Activated CD4-positive, alpha-beta T cell treated with anti-CD3 and anti-CD28 coated beads for 36 hours (primary cell): Measurements from ENCODE around the gene VPS9D1. TPM values are rescaled to one million over a fixed set of nuclear protein-coding genes. Genes with fewer than 3 reads are reported as not detected.
"Not testable (repeated sequence)": the region's sequence is repeated elsewhere in the genome, so short reads cannot be mapped to it uniquely, and the experiment has no call there.

Source experiments
- ATAC-seq: fragments of 200-7000 bp; cut with Tn5 transposase; one replicate; pipeline ENCODE4 v1.10.0; 2021; ENCODE audit warnings: mild to moderate bottlenecking, moderate library complexity
- CTCF ChIA-PET: fragments of 350-600 bp; sonication (Branson Sonifier 250); formaldehyde crosslinking; loops from one replicate; lab custom pipeline; 2021; ENCODE audit warnings: antibody characterized with exemption; lab: Charles Lee
- POLR2A ChIA-PET: fragments of 350-600 bp; sonication (Branson Sonifier 250); formaldehyde crosslinking; loops from one replicate; lab custom pipeline; 2021; ENCODE audit warnings: antibody characterized with exemption, inconsistent platforms; lab: Charles Lee
- DNase-seq: peaks from one replicate; pipeline ENCODE4 v3.0.0-alpha.2; 2020
- H3K27ac Mint-ChIP-seq: one replicate; pipeline ENCODE4 v1.8.0; 2021; ENCODE audit warnings: mixed read lengths
- H3K27me3 Mint-ChIP-seq: one replicate; pipeline ENCODE4 v1.8.0; 2021; ENCODE audit warnings: mixed read lengths
- H3K36me3 Mint-ChIP-seq: one replicate; pipeline ENCODE4 v1.8.0; 2021; ENCODE audit warnings: low read depth, mixed read lengths
- H3K4me1 Mint-ChIP-seq: one replicate; pipeline ENCODE4 v1.8.0; 2021; ENCODE audit warnings: mixed read lengths
- H3K4me3 Mint-ChIP-seq: one replicate; pipeline ENCODE4 v1.8.0; 2021; ENCODE audit warnings: mild to moderate bottlenecking, moderate library complexity, mixed read lengths
- H3K9me3 Mint-ChIP-seq: one replicate; pipeline ENCODE4 v1.8.0; 2021; ENCODE audit warnings: low read depth, mixed read lengths
- intact Hi-C, 2 experiments: fragments of 100-400 bp; cut with DNase I in 1 of 2; cut with micrococcal nuclease in 1 of 2; formaldehyde crosslinking; loops; one replicate each; pipeline versions ENCODE4 v1.14.2 to v1.15.1; 2022 to 2024; cut with DNase I, micrococcal nuclease
- total RNA-seq, 2 experiments: library from RNA; stranded (reverse); gene quantifications; one replicate each; pipeline ENCODE4 v1.2.3, GENCODE V29; 2021

VPS9D1 gene
- total RNA-seq, 2 experiments from 2014 or later: 2.0 to 2.6 TPM

GRCh38 chr16:89691231-89691985 is 29.3 kb downstream of the VPS9D1 start:
- ChIA-PET POLR2A (no interaction called here), CTCF (no interaction called here)
- no peaks in the 10 kb centered on the region for H3K9me3 Mint-ChIP-seq
- ATAC-seq (no peak), DNase-seq (peak; percentile 3)
- H3K27ac Mint-ChIP-seq: no peak overlapping the region
- H3K4me3 Mint-ChIP-seq: no peak overlapping the region
- intact Hi-C loops: no loop called here
- peaks cover 11% of the 10 kb centered on the region for H3K4me1 Mint-ChIP-seq
- no peaks in the 10 kb centered on the region for H3K27me3 Mint-ChIP-seq
- H3K36me3 Mint-ChIP-seq: peaks cover 23% of the 10 kb centered on the region

- Mint-ChIP-seq H3K36me3 (peaks cover 23% of the 10 kb centered on the region), H3K27ac (no peak overlapping the region), H3K27me3 (no peaks in the 10 kb centered on the region), H3K4me1 (peaks cover 14% of the 10 kb centered on the region), H3K4me3 (no peak overlapping the region), H3K9me3 (no peaks in the 10 kb centered on the region)
- DNase-seq (peak; percentile 3), ATAC-seq (no peak)
- POLR2A ChIA-PET: no interaction called here
- CTCF ChIA-PET: interaction anchor here (2.2 kb wide), 1 partner anchor 10 kb away, joined by 13 read pairs; no protein-coding TSS in a partner anchor
- intact Hi-C loops: no loop called here
Observed at GRCh38 chr16:89690392-89690901, 30.3 kb downstream of the VPS9D1 start.

- POLR2A ChIA-PET, ATAC-seq, DNase-seq, H3K27ac Mint-ChIP-seq, H3K9me3 Mint-ChIP-seq, H3K27me3 Mint-ChIP-seq, intact Hi-C loops, H3K4me3 Mint-ChIP-seq: not testable (repeated sequence)
- H3K4me1 Mint-ChIP-seq: peaks cover 14% of the 10 kb centered on the region
- CTCF ChIA-PET: interaction anchor here (1.0 to 2.2 kb wide), 3 partner anchors 11 to 19 kb away, joined by 3 to 13 read pairs (median 4); no protein-coding TSS in a partner anchor
- H3K36me3 Mint-ChIP-seq: peaks cover 23% of the 10 kb centered on the region
Observed at GRCh38 chr16:89689621-89690020, 31.1 kb downstream of the VPS9D1 start.

GRCh38 chr16:89689142-89689541 is 31.6 kb downstream of the VPS9D1 start:
- H3K4me3 Mint-ChIP-seq: no peak overlapping the region
- no peaks in the 10 kb centered on the region for H3K9me3 Mint-ChIP-seq
- no peaks in the 10 kb centered on the region for H3K27me3 Mint-ChIP-seq
- ATAC-seq (no peak), DNase-seq (no peak)
- POLR2A ChIA-PET: no interaction called here
- H3K4me1 Mint-ChIP-seq: peaks cover 14% of the 10 kb centered on the region
- peaks cover 23% of the 10 kb centered on the region for H3K36me3 Mint-ChIP-seq
- H3K27ac Mint-ChIP-seq: no peak overlapping the region
- CTCF ChIA-PET: interaction anchor here (1.0 to 2.2 kb wide), 3 partner anchors 11 to 19 kb away, joined by 3 to 13 read pairs (median 4); no protein-coding TSS in a partner anchor
- intact Hi-C loops: no loop called here

GRCh38 chr16:89688395-89688794 is 32.3 kb downstream of the VPS9D1 start:
- CTCF ChIA-PET: interaction anchor here (0.7 to 2.2 kb wide), 3 partner anchors 11 to 18 kb away, joined by 3 to 13 read pairs (median 4); no protein-coding TSS in a partner anchor
- POLR2A ChIA-PET: no interaction called here
- no peaks in the 10 kb centered on the region for H3K9me3 Mint-ChIP-seq
- H3K27me3 Mint-ChIP-seq: no peaks in the 10 kb centered on the region
- intact Hi-C loops: no loop called here
- ATAC-seq (no peak), DNase-seq (no peak)
- peaks cover 14% of the 10 kb centered on the region for H3K4me1 Mint-ChIP-seq
- H3K4me3 Mint-ChIP-seq: peak overlapping the region; percentile 86
- peaks cover 18% of the 10 kb centered on the region for H3K36me3 Mint-ChIP-seq
- no peak overlapping the region for H3K27ac Mint-ChIP-seq

- intact Hi-C loops: loop anchor here in 1 of 2 experiments (2.0 kb wide), 1 partner anchor 13 kb away; the partner anchor contains the start of gene SPATA2L
- ATAC-seq: peak; percentile 32
- peak overlapping the region; percentile 86 for H3K4me3 Mint-ChIP-seq
- peak overlapping the region; percentile 88 for H3K27ac Mint-ChIP-seq
- CTCF ChIA-PET: interaction anchor here (0.7 to 2.5 kb wide), 5 partner anchors 10 to 286 kb away, joined by 3 to 12 read pairs (median 3); no protein-coding TSS in a partner anchor
- H3K4me1 Mint-ChIP-seq: peaks cover 14% of the 10 kb centered on the region
- POLR2A ChIA-PET: interaction anchor here (0.6 to 1.0 kb wide), 3 partner anchors 13 to 289 kb away, joined by 3 to 5 read pairs (median 4); no protein-coding TSS in a partner anchor
- no peaks in the 10 kb centered on the region for H3K9me3 Mint-ChIP-seq
- peaks cover 15% of the 10 kb centered on the region for H3K36me3 Mint-ChIP-seq
- no peaks in the 10 kb centered on the region for H3K27me3 Mint-ChIP-seq
- peak; percentile 43 for DNase-seq
Observed at GRCh38 chr16:89687092-89687940, 33.4 kb downstream of the VPS9D1 start.

GRCh38 chr16:89686520-89687091 is 34.1 kb downstream of the VPS9D1 start, which contains the start of gene CDK10:
TSS of gene CDK10 (plus strand) at chr16:89686689. CDS start at chr16:89686711, 22 bp downstream.
- intact Hi-C loops: loop anchor here (1.0 to 2.0 kb wide), 9 partner anchors 14 to 829 kb away; partner anchors contain the start of genes CHMP1A (in 1 of the 2), FANCA (in 1 of the 2), PRDM7 (in 1 of the 2) and SPATA2L (in 1 of the 2)
- H3K4me3 Mint-ChIP-seq: peak within 1 kb of the TSS; percentile 86

GRCh38 chr16:89685916-89686315 is 34.8 kb downstream of the VPS9D1 start:
- ChIA-PET CTCF (interaction anchor here (0.8 to 2.5 kb wide), 3 partner anchors 14 to 110 kb away, joined by 3 to 12 read pairs (median 5); partner anchors contain the start of gene CPNE7), POLR2A (interaction anchor here (0.9 to 1.0 kb wide), 2 partner anchors 14 to 122 kb away, joined by 4 to 5 read pairs; no protein-coding TSS in a partner anchor)
- Mint-ChIP-seq H3K36me3 (peaks cover 15% of the 10 kb centered on the region), H3K9me3 (no peaks in the 10 kb centered on the region), H3K27me3 (no peaks in the 10 kb centered on the region), H3K27ac (no peak overlapping the region), H3K4me1 (peaks cover 14% of the 10 kb centered on the region), H3K4me3 (peak overlapping the region; percentile 86)
- ATAC-seq (no peak), DNase-seq (no peak)
- intact Hi-C loops: loop anchor here (1.0 to 2.0 kb wide), 9 partner anchors 14 to 829 kb away; partner anchors contain the start of genes CHMP1A (in 1 of the 2), FANCA (in 1 of the 2), PRDM7 (in 1 of the 2) and SPATA2L (in 1 of the 2)

More at GRCh38 chr16:89686520-89687091, 34.1 kb downstream of the VPS9D1 start, which contains the start of gene CDK10:
- DNase-seq: peak; percentile 92
- peaks cover 14% of the 10 kb centered on the region for H3K4me1 Mint-ChIP-seq
- H3K27ac Mint-ChIP-seq: peak within 1 kb of the TSS; percentile 88
- peaks cover 15% of the 10 kb centered on the region for H3K36me3 Mint-ChIP-seq
- CTCF ChIA-PET: interaction anchor here (0.7 to 2.5 kb wide), 4 partner anchors 14 to 286 kb away, joined by 3 to 12 read pairs (median 4); no protein-coding TSS in a partner anchor
- peak; percentile 90 for ATAC-seq
- no peaks in the 10 kb centered on the region for H3K9me3 Mint-ChIP-seq
- H3K27me3 Mint-ChIP-seq: no peaks in the 10 kb centered on the region
- POLR2A ChIA-PET: interaction anchor here (0.6 to 1.0 kb wide), 4 partner anchors 14 to 288 kb away, joined by 3 to 5 read pairs (median 4); no protein-coding TSS in a partner anchor

DNA sequence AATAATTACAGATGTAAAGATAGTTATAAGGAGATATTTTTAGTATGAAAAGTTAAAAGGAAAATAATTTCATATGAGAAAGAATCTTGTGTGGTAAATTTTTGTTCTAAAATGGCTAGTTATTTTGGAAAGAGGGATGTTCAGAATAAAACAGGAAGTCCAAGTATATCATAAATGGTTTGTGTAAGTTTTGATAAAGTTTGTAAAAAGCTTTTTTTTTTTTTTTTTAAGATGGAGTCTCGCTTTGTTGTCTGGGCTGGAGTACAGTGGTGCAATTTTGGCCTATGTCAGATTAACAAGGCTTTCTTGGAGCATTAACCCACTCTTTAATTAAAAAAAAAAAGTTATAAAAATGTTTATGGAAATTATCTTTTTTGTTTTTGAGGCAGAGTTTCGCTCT is 42.4 kb downstream of the VPS9D1 start:
- Mint-ChIP-seq H3K27ac (no peak overlapping the region), H3K4me1 (no peaks in the 10 kb centered on the region)
- POLR2A ChIA-PET: interaction anchor here (0.6 kb wide), 1 partner anchor 342 kb away, joined by 3 read pairs; no protein-coding TSS in a partner anchor

More for the DNA sequence above, 42.4 kb downstream of the VPS9D1 start:
- CTCF ChIA-PET: no interaction called here
- Mint-ChIP-seq H3K27me3 (no peaks in the 10 kb centered on the region), H3K36me3 (no peaks in the 10 kb centered on the region), H3K9me3 (no peaks in the 10 kb centered on the region), H3K4me3 (no peak overlapping the region)
- intact Hi-C loops: no loop called here
- ATAC-seq (no peak), DNase-seq (no peak)
